Retina (tissue), 1 donor: ENCODE results near the gene TSPEAR.
"Not testable (repeated sequence)": the region's sequence is repeated elsewhere in the genome, so short reads cannot be mapped to it uniquely, and the experiment has no call there.

Experiments
- DNase-seq: peaks from one replicate; pipeline ENCODE4 v3.0.0-alpha.2; 2016

The TSPEAR gene

DNA sequence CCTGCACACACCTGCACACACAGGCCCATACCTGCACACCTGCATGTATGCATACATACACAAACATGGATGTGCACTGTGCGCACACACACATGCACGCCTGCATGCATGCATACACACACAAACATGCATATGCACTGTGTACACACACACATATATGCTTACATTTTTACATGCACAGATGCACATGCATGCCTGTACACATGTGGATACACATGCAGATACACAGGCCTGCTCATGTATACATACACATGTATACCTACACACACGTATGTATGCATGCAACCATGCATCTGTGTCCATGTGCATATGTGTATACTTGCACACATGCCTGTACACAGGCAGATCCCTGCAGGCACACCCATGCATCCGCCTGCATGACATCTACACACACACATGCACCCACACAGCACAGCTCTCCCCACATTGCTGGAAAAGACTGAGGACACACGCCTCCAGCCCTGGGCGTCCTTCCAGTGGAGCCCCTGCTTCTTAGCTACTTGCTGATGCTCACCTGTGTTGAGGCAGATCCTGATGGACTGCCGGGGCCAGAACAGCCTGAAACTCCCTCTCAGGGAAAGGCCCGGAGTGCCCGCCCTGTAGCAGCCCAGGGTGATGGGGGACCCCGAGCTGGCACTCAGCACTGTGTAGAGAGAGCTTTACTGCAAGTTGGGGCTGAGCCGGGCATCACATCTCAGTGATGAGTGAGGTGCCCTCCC is 200.0 kb downstream of the TSPEAR start:
- DNase-seq: no peak

GRCh38 chr21:44510508-44511218 is 200.7 kb downstream of the TSPEAR start:
- peak; percentile 76 for DNase-seq

DNA sequence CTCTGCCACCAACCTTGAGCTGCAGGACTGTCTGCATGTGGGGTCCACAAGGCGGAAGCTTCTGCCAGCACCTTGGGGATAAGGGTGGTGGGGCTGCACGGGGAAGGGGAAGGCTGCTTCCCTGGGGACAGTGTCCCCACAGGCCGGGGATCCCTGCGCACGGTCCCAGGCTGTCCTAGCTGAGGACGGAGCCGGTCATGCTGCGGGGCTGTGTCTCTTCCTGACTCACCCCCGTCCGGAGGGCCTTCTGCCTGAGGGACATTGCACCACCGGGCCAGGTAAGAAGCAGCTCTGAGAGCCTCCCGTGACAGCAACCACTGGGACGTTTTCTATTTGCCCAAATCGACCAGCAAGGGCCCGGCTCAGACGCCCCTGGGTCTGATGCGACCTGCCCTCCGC is 201.3 kb downstream of the TSPEAR start:
- DNase-seq: no peak

GRCh38 chr21:44509539-44509938 is 201.8 kb downstream of the TSPEAR start:
- no peak for DNase-seq

GRCh38 chr21:44508711-44509445 is 202.5 kb downstream of the TSPEAR start:
- no peak for DNase-seq

DNA sequence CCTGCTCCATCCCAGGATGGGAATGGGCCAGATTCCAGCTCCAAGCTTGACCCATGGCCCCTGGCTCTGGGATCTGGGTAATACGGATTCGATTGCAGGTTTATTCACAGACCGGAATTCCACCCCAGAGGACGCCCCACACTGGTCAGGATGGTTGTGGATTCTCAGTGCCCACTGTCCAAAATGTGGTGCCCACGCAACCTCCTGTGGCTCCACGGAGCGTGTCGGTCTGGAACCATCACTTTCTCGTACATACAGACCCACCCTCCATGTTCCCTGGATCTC is 203.0 kb downstream of the TSPEAR start:
- no peak for DNase-seq

DNA sequence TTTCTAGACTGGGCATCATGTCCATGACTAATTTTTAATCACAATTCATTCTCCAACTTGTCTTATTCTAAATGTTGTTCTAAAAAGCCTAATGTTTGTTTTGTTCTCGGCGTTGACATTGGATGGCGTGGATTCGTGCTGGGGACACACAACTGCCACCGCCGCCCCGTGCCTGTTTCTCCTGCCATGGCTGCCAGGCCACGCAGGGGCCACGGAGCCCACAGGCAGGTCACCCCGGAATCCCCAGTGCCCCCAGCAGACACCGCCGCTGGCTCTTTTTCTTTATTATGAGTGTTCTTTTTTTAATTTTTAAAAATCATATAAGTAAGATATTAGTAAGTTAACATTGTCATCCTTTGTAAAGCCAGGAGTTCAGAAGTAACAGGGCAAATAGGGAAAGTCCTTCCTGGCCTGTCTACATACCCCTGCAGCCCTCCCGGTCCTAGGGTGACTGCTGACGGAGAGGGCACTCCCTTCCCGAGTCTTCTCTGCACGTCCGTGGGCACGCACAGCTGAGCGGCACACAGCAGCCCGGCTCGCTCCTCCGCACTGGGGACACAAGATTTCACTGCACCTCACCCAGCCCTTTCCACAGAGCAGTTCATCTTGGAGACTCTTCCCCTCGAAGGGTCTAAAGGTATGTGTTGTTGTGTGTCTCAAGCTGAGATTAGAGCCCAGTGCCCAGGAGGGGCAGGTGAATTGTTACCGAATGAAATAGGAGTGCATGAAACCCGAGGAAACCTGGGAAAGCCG is 203.5 kb downstream of the TSPEAR start:
- DNase-seq: no peak

DNA sequence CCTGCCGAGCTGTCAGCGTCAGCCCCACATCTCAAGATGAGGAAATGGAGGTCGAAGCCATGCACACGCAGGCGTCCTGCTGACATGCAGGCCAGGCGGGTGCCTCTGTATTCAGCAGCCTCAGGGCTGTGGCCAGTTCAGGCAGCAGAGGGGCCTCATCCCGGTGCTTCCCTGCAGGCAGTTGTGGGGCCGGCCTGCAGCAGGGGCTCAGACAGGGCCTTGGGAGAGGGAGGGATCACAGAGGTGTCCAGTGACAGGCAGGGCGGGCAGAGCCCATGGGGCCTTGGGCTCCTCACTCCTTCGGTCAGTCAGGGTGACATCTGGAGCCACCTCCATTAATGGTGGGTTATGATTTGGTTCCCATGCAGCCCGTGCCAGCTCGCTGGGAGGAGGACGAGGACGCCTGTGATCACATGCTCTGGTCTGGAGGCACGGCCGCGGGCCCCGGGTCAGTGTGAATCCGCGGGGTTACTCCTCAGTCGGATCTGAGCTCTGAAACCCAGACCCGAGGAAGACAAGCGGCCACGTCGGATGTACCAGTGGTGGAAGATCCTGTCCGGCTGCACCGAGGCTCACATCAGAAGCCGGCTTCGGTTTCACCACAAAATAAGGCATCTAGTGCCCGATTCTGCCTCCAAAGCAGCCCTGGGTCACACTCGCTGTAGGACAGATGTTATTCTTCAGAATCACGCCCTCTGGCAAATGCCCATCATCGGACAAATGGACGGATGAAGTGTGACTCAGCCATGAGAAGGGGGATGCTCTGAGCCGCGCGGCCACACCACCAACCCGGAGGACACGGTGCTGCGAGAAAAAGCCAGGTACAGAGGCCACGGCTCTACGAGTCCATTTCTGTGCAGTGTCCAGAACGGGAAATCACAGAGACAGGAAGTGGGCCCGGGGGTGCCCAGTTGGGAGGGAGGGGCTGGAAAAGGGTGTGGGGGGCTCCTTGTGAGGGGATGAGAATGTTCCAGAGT is 204.8 kb downstream of the TSPEAR start:
- DNase-seq: peak; percentile 54

DNA sequence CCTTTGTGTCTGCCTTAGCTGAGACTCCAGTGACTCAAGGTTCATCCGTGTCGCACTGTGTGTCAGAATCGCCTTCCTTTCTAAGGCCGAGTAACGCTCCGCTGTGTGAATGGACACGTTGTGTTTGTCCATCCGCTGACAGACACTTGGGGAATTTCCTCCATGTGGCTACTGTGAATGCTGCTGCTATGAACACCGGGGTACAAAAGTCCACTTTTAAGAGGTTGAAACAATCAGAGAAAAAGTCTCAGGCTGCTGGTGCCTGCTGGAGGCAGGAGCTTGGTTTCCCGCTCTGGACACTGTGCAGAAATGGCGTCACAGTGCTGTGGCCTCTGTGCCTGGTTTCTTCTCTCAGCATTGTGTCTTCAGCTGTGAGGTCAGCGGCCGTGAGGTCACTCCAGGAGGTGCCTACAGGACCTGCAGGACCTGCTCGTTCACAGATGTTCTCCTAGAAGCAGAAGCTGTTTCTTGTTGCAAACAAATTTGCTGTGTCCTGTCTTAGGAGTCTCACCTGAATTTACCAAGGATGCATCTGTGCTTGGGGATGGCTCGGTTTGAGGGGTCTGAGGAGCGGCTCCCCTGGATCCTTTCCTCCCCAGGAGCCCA is 205.6 kb downstream of the TSPEAR start:
- DNase-seq: peak; percentile 54

DNA sequence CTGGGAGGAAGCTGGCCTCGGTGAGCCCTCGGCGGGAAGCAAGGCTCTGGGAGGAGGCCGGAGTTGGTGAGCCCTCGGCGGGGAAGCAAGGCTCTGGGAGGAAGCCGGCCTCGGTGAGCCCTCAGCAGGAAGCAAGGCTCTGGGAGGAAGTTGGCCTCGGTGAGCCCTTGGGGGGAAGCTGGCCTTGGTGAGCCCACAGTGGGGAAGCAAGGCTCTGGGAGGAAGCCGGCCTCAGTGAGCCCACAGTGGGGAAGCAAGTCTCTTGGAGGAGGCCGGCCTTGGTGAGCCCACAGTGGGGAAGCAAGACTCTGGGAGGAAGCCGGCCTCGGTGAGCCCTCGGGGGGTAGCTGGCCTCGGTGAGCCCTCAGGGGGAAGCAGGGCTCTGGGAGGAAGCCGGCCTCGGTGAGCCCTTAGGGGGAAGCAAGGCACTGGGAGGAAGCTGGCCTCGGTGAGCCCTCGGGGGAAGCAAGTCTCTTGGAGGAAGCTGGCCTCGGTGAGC is 207.4 kb downstream of the TSPEAR start:
- DNase-seq: no peak

DNA sequence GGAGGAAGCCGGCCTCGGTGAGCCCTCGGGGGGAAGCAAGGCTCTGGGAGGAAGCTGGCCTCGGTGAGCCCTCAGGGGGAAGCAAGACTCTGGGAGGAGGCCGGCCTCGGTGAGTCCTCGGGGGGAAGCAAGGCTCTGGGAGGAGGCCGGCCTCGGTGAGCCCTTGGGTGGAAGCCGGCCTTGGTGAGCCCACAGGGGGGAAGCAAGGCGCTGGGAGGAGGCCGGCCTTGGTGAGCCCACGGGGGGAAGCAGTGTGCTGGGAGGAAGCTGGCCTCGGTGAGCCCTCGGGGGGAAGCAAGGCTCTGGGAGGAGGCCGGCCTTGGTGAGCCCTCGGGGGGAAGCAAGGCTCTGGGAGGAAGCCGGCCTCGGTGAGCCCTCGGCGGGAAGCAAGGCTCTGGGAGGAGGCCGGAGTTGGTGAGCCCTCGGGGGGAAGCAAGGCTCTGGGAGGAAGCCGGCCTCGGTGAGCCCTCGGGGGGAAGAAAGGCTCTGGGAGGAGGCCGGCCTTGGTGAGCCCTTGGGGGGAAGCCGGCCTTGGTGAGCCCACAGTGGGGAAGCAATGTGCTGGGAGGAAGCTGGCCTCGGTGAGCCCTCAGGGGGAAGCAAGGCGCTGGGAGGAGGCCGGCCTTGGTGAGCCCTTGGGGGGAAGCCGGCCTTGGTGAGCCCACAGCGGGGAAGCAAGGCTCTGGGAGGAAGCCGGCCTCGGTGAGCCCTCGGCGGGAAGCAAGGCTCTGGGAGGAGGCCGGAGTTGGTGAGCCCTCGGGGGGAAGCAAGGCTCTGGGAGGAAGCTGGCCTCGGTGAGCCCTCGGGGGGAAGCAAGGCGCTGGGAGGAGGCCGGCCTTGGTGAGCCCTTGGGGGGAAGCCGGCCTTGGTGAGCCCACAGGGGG is 208.1 kb downstream of the TSPEAR start:
- not testable (repeated sequence) for DNase-seq

DNA sequence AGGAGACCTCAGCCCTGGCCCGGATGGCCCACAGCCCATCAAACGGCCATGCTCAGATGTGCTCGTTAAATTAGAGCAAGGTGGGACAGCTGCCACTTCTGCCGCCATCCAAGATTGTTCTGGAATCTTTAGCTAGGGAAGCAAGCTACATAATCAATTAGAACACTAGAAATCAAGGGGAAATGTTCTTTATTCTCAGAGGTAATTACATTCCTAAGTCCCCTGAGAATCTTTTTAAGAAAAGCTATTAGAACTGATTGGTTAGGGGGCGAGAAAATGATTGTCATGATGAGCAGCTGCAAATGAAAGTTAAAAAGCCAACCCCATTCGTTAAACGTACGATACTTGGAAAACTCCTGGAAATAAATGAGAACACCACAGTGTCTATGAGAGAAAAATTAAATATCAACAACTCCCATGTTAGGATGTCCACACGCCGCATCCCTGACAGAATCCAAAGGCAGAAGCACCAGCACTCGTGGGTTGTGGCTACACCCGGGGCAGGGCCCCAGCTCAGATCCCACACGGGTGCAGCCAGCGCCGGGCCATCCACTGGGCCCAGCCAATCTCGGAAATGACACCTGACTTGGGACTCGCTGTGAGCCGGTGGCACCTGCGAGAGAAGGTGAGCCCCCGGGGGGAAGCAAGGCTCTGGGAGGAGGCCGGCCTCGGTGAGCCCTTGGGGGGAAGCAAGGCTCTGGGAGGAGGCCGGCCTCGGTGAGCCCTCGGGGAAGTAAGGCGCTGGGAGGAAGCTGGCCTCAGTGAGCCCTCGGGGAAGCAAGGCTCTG is 209.0 kb downstream of the TSPEAR start:
- no peak for DNase-seq

- no peak for DNase-seq
Observed at GRCh38 chr21:44500111-44500510, 211.3 kb downstream of the TSPEAR start.

DNA sequence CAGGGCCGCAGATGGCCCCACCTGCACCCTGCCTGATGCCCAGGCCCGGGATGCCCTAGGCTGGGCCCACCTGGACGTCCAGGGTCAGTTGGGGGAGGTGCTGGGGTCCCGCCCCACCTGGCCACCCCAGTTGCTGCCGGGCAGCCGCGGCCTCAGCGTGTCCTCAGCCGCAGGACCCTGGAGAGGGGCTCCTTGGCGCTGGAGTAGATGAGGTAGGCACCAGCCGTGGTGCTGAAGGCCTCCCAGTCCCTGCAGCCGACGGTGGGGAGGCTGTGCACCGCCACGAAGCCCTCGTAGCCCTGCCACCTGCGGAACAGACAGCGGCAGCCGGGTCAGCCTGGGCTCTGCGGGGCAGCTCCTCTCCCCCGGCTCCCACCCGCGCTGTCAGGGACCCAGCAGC is 211.7 kb downstream of the TSPEAR start:
- DNase-seq: no peak

DNA sequence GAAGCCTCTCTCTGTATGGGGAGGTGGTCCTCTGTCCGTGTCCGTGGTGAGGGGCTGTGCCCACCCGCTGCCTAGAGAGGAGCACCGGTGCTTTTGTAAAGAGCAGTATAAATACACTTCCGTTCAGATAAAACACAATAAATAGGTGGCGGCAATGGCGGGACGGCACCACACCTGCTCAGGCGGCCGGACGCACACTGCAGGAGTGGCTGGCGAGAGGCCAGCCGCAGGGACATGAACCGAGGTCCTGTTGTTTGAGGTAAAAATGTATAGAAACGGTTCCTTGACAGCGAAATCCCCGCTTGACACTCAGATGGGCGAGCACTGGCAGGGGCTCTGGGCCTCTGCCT is 212.2 kb downstream of the TSPEAR start:
- no peak for DNase-seq

DNA sequence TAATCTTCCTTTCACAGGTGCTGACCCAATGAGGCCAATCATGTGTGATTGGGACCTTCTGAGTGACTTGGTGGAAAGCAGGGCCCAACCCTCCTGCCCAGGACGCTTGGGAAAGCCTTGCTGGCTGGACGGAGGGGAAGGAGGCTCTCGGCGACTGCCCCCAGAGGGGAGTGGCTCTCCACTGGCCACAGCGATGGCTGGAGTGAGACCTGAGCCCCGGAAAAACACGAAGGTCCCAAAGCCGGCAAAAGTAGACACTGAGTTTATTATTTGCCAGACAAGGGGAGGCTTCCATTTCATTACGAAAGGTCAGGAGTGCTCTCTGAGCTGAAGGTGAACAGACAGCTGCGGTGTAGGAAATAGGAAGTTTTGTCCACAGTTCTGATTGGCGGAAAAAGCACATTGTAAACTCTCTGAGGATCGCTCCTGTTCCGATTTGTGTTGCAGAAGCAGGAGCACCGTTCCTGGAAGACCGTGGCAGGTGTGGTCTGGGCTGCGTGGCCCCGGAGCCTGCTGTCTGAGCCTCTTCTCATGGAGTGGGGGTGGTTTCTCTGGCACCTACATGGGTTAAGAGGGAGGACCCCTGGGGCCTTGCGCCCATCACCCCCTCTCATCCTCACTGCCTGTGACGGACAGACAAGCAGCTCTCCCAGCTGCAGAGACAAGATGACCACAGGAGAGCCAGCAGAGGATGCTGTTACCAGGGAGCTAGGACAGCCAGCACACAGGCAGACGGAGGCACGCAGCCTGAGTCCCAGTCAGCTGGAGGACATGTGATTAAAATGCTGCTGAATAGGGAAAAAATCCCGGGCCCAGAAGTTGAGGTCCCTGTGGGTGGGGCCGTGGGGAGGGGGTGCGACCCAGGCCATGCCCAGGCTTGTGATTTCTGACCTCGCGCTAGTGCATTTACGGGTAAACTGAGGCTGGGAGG is 212.8 kb downstream of the TSPEAR start:
- no peak for DNase-seq

DNA sequence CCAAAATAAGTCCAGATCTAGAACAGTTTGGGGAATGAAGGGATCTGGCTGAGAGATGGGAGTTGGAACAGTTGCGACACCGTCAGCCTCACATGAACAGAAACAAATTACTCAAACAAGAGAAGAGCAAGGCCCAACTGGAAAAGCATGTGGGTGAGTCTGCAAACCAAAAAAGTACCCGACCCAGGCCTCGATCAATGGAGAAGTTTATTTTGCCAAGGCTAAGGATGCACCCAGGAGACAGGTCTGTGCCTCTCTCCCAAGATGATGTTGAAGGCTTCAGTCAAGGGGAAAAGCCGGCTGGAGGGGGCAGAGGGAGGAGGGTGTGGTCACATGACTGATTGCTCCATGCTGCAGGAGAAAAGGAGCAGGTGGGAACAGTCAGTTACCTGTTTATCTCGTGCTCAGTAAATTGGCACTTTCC is 213.7 kb downstream of the TSPEAR start:
- peak; percentile 39 for DNase-seq
